AG08396 (cell line): Measurements from ENCODE around the gene YWHAH.
"Not testable (repeated sequence)": the region's sequence is repeated elsewhere in the genome, so short reads cannot be mapped to it uniquely, and the experiment has no call there.

Experiments
- DNase-seq: peaks from one replicate; pipeline ENCODE4 v3.0.0; 2012; ENCODE audit warnings: low spot score, mixed read lengths

The YWHAH gene

GRCh38 chr22:31981976-31982375 is 37.6 kb downstream of the YWHAH start:
- not testable (repeated sequence) for DNase-seq

- DNase-seq = no peak
These were observed 39.7 kb downstream of the YWHAH start for GRCh38 chr22:31983911-31984656.

GRCh38 chr22:31987218-31987617 is 42.9 kb downstream of the YWHAH start:
- no peak for DNase-seq

- no peak for DNase-seq
These were observed 46.9 kb downstream of the YWHAH start for GRCh38 chr22:31991102-31991839.

- no peak for DNase-seq
These were observed 50.7 kb downstream of the YWHAH start for GRCh38 chr22:31995046-31995445.

GRCh38 chr22:31995807-31996206 is 51.5 kb downstream of the YWHAH start:
- no peak for DNase-seq

GRCh38 chr22:31998784-31999385 is 54.5 kb downstream of the YWHAH start:
- no peak for DNase-seq

- no peak for DNase-seq
These were observed 55.8 kb downstream of the YWHAH start for GRCh38 chr22:32000181-32000580.

GRCh38 chr22:32005453-32005852 is 61.1 kb downstream of the YWHAH start:
- DNase-seq = peak; percentile 12
